GM12892 (cell line): Measurements from ENCODE around the gene DHX34.

ENCODE experiments used
- POLR2AphosphoS5 ChIP-seq: IDR thresholded peaks from 2 replicates; pipeline ENCODE4 v1.6.1; 2011; ENCODE audit warnings: low read depth, low read length, control low read depth
- TAF1 ChIP-seq: IDR thresholded peaks from 2 replicates; pipeline ENCODE4 v1.6.1; 2011; ENCODE audit warnings: low read depth, mild to moderate bottlenecking, control low read depth, low read length, borderline replicate concordance

GRCh38 chr19:47398707-47399597 is 49.8 kb downstream of the DHX34 start:
- TF ChIP-seq POLR2AphosphoS5 (no peak), TAF1 (no peak)
